Body of pancreas (tissue), 4 donors: Measurements from ENCODE around the gene CLEC16A. TPM values are rescaled to one million over a fixed set of nuclear protein-coding genes. Genes with fewer than 3 reads are reported as not detected.
A peak's percentile ranks its signal among the peaks of the same experiment; 100 is the strongest.

ENCODE experiments used
- ATAC-seq: fragments of 150-250 bp; one replicate; pipeline ENCODE4 v1.9.1; 2016
- DNase-seq, 4 donors: peaks; one replicate each; pipeline ENCODE4 v3.0.0-alpha.2; 2019
- H3K27ac ChIP-seq, 4 donors: fragments of 200-600 bp; sonication (generic); 1 replicate in 3 of 4; 2 replicates in 1 of 4; pipeline versions ENCODE4 v1.5.1 to v1.6.1; 2016 to 2019; ENCODE audit warnings: mild to moderate bottlenecking in 1 of 4, mixed read lengths in 1 of 4, moderate library complexity in 1 of 4
- H3K27me3 ChIP-seq, 2 donors: fragments of 200-600 bp; sonication (generic); one replicate each; pipeline ENCODE4 v1.6.0; 2016; ENCODE audit warnings: mild to moderate bottlenecking in 1 of 2
- H3K36me3 ChIP-seq, 2 donors: fragments of 200-600 bp; sonication (generic); replicated peaks in 1 of 2; 2 replicates each; pipeline ENCODE4 v1.5.1; 2016; ENCODE audit warnings: low read depth in 2 of 2; ENCODE audit not compliant: insufficient read depth in 1 of 2
- H3K4me1 ChIP-seq: fragments of 200-600 bp; sonication (generic); one replicate; pipeline ENCODE4 v1.6.0; 2016
- H3K4me3 ChIP-seq, 2 donors: fragments of 200-600 bp; sonication (generic); 1 replicate in 1 of 2; 2 replicates in 1 of 2; pipeline ENCODE4 v1.5.1; 2016 to 2019
- H3K9me3 ChIP-seq, 3 donors: fragments of 200-600 bp; sonication (generic); 1 replicate in 2 of 3; 2 replicates in 1 of 3; pipeline ENCODE4 v1.5.1; 2016
- CTCF ChIP-seq, 7 experiments: fragments of 450-650 bp in 4 of 7; fragments of 200-600 bp in 3 of 7; sonication (generic) in 3 of 7; IDR thresholded peaks; one replicate each; pipeline ENCODE4 v1.5.1; 2016 to 2019; ENCODE audit warnings: antibody characterized with exemption in 7 of 7
- POLR2A ChIP-seq, 3 donors: fragments of 450-650 bp; IDR thresholded peaks; one replicate each; pipeline ENCODE4 v1.6.1; 2016; ENCODE audit warnings: antibody characterized with exemption in 3 of 3, mild to moderate bottlenecking in 2 of 3
- WGBS, 2 donors: methylation state at CpG; one replicate each; pipeline ENCODE4 v1.1.5; 2017; 5-methylcytosine and 5-hydroxymethylcytosine counted together
- intact Hi-C: fragments of 100-400 bp; cut with DNase I; formaldehyde crosslinking; loops from one replicate; pipeline ENCODE4 v1.15.1; 2023
- total RNA-seq, 2 donors: library from RNA; depleted of rRNA; stranded (reverse); fragments of >200 nt; gene quantifications; one replicate each; pipeline ENCODE4 v1.1.0, GENCODE V29; 2016

CLEC16A gene
- total RNA-seq, 2 donors from 2014 or later = 15.0 to 21.4 TPM

GRCh38 chr16:10988164-10988803 lies 43.9 kb downstream of the CLEC16A start:
- TF ChIP-seq POLR2A (IDR thresholded peaks at IDR 0.05) (no peak), CTCF (IDR thresholded peaks at IDR 0.05) (peak in 2 of 7 experiments; percentile 8 to 19)
- H3K27me3 ChIP-seq = no peaks in the 10 kb centered on the region
- H3K36me3 ChIP-seq = no peaks in the 10 kb centered on the region
- intact Hi-C loops = no loop called here
- no peak overlapping the region for H3K4me3 ChIP-seq
- H3K9me3 ChIP-seq = no peaks in the 10 kb centered on the region
- no peak overlapping the region for H3K27ac ChIP-seq
- DNase-seq = no peak
- no peaks in the 10 kb centered on the region for H3K4me1 ChIP-seq
- ATAC-seq = no peak
- 57 to 67% methylated on average over 7 of the region's 7 CpGs for WGBS, 2 donors

GRCh38 chr16:10988879-10989278 lies 44.5 kb downstream of the CLEC16A start:
- Histone ChIP-seq H3K4me3 (no peak overlapping the region), H3K27ac (no peak overlapping the region), H3K9me3 (no peaks in the 10 kb centered on the region), H3K4me1 (no peaks in the 10 kb centered on the region), H3K36me3 (no peaks in the 10 kb centered on the region), H3K27me3 (no peaks in the 10 kb centered on the region)
- DNase-seq (no peak), ATAC-seq (no peak)
- no peak for TF ChIP-seq POLR2A (IDR thresholded peaks at IDR 0.05)
- TF ChIP-seq CTCF (IDR thresholded peaks at IDR 0.05) = no peak
- WGBS, 2 donors = 90 to 94% methylated on average over 6 of the region's 6 CpGs
- intact Hi-C loops = no loop called here

- peaks cover 0 to 4% of the 10 kb centered on the region in 2 donors for H3K36me3 ChIP-seq
- intact Hi-C loops = no loop called here
- H3K4me3 ChIP-seq = no peak overlapping the region
- no peaks in the 10 kb centered on the region for H3K9me3 ChIP-seq
- H3K27ac ChIP-seq = no peak overlapping the region
- ATAC-seq = no peak
- H3K4me1 ChIP-seq = no peaks in the 10 kb centered on the region
- DNase-seq = no peak
- no peaks in the 10 kb centered on the region for H3K27me3 ChIP-seq
- TF ChIP-seq POLR2A (IDR thresholded peaks at IDR 0.05) (no peak), CTCF (IDR thresholded peaks at IDR 0.05) (no peak)
- 81 to 90% methylated on average over 3 to 6 of the region's 6 CpGs for WGBS, 2 donors
These were observed 45.2 kb downstream of the CLEC16A start for GRCh38 chr16:10989559-10989958.

GRCh38 chr16:10990378-10990777 lies 46.0 kb downstream of the CLEC16A start:
- Histone ChIP-seq H3K27ac (no peak overlapping the region), H3K27me3 (no peaks in the 10 kb centered on the region), H3K9me3 (no peaks in the 10 kb centered on the region), H3K36me3 (peaks cover 0 to 4% of the 10 kb centered on the region in 2 donors), H3K4me1 (no peaks in the 10 kb centered on the region), H3K4me3 (no peak overlapping the region)
- ATAC-seq (no peak), DNase-seq (no peak)
- 78 to 91% methylated on average over 5 of the region's 5 CpGs for WGBS, 2 donors
- TF ChIP-seq CTCF (IDR thresholded peaks at IDR 0.05) = no peak
- intact Hi-C loops = no loop called here

GRCh38 chr16:10992112-10992511 lies 47.7 kb downstream of the CLEC16A start:
- WGBS, 2 donors = 79 to 80% methylated on average over 4 of the region's 4 CpGs
- peaks cover 0 to 4% of the 10 kb centered on the region in 2 donors for H3K36me3 ChIP-seq
- peak; percentile 56 for ATAC-seq

More at GRCh38 chr16:10992112-10992511, 47.7 kb downstream of the CLEC16A start:
- Histone ChIP-seq H3K27me3 (no peaks in the 10 kb centered on the region), H3K27ac (peak overlapping the region in 3 of 4 donors; percentile 24 to 60 (median 57)), H3K9me3 (no peaks in the 10 kb centered on the region), H3K4me1 (no peaks in the 10 kb centered on the region), H3K4me3 (no peak overlapping the region)
- intact Hi-C loops = no loop called here
- DNase-seq = no peak
- TF ChIP-seq CTCF (IDR thresholded peaks at IDR 0.05) (no peak), POLR2A (IDR thresholded peaks at IDR 0.05) (no peak)
